ENCODE results near the gene FAM162B.

- TF ChIP-seq, protein P1, sequence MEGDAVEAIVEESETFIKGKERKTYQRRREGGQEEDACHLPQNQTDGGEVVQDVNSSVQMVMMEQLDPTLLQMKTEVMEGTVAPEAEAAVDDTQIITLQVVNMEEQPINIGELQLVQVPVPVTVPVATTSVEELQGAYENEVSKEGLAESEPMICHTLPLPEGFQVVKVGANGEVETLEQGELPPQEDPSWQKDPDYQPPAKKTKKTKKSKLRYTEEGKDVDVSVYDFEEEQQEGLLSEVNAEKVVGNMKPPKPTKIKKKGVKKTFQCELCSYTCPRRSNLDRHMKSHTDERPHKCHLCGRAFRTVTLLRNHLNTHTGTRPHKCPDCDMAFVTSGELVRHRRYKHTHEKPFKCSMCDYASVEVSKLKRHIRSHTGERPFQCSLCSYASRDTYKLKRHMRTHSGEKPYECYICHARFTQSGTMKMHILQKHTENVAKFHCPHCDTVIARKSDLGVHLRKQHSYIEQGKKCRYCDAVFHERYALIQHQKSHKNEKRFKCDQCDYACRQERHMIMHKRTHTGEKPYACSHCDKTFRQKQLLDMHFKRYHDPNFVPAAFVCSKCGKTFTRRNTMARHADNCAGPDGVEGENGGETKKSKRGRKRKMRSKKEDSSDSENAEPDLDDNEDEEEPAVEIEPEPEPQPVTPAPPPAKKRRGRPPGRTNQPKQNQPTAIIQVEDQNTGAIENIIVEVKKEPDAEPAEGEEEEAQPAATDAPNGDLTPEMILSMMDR (IDR thresholded peaks at IDR 0.05): no peak
- TF ChIP-seq EP300 (IDR thresholded peaks at IDR 0.05) (no peak), POLR2A (IDR thresholded peaks at IDR 0.05) (no peak)
Observed at GRCh38 chr6:116767715-116768114, 2.2 kb upstream of the FAM162B start.
